ENCODE data around the gene ARHGAP27.

- TF ChIP-seq CTCF (conservative IDR thresholded peaks at IDR 0.05; ENCODE audit: low read depth, low read length) (no peak), EZH2 (IDR thresholded peaks at IDR 0.05; ENCODE audit: borderline replicate concordance, low read depth, low read length, poor library complexity, severe bottlenecking) (no peak)
Observed at GRCh38 chr17:45345246-45345553, 87.5 kb downstream of the ARHGAP27 start.
